ENCODE data around the gene PRR5L. TPM values are rescaled to one million over a fixed set of nuclear protein-coding genes. Genes with fewer than 3 reads are reported as not detected.

PRR5L gene
- total RNA-seq, 1 donor from 2014 or later: 1.5 TPM

DNA sequence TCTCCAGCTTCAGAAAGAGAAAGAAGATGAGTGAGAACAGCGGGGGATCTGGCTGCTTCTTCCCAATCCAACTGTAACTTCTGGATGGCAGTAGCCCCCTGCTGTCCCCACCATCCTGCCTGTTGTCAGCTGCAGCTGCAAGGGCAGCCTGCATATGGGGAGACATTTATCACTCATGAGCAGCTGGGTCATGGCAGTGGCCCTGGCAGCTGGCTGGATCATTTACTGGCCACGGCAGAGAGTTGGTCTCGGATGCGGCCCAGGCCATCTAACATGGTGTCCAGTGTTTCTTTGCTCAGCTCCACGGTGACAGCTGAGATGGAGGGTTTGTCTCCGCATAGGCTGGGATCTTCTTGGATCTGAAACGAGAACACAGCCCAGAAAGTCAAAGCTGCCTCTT is 21.7 kb upstream of the PRR5L start:
- ATAC-seq (ENCODE audit: poor library complexity) (no peak), DNase-seq (no peak)
- intact Hi-C loops (cut with DNase I): no loop called here

- no peak for DNase-seq
- ATAC-seq (ENCODE audit: poor library complexity): no peak
- intact Hi-C loops (cut with DNase I): no loop called here
Measured at GRCh38 chr11:36278531-36279282, 17.4 kb upstream of the PRR5L start.

- no peak for DNase-seq
- intact Hi-C loops (cut with DNase I): no loop called here
- ATAC-seq (ENCODE audit: poor library complexity): no peak
Measured at GRCh38 chr11:36280531-36280930, 15.6 kb upstream of the PRR5L start.

GRCh38 chr11:36281850-36282249 is 14.2 kb upstream of the PRR5L start:
- no peak for DNase-seq
- intact Hi-C loops (cut with DNase I): no loop called here
- ATAC-seq (ENCODE audit: poor library complexity): no peak

- intact Hi-C loops (cut with DNase I): no loop called here
- no peak for ATAC-seq (ENCODE audit: poor library complexity)
- DNase-seq: no peak
Measured at GRCh38 chr11:36282926-36283325, 13.2 kb upstream of the PRR5L start.

DNA sequence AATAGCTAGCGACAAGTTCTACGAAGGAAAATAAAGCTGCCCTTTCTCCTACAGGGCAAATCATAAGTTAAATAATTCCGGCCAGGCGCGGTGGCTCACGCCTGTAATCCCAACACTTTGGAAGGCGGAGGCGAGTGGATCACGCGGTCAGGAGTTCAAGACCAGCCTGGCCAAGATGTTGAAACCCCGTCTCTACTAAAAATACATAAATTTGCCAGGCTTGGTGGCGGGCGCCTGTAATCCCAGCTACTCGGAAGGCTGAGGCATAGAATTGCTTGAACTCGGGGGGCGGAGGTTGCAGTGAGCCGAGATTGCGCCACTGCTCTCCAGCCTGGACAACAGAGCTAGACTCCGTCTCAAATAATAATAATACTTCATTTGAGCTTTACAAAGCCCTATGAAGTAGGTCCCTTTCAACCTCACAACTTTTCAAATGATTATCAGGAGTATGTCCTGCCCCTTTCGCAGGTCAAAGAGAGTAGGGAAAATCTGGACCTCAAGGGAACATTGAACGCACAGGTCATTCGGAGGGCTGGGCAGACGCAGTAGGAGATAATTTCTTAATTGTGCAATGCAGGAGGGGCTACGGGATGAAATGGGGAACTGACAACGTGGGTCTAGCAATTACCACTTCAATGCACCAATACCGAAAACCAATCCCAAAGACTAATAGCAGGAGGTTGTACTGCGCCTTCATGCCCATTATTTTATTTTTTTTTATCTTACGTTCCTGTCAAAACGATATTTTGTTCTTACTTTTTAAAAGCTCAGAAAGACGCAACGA is 7.5 kb upstream of the PRR5L start:
- intact Hi-C loops (cut with DNase I): no loop called here
- ATAC-seq (ENCODE audit: poor library complexity) (peak; percentile 26), DNase-seq (no peak)

DNA sequence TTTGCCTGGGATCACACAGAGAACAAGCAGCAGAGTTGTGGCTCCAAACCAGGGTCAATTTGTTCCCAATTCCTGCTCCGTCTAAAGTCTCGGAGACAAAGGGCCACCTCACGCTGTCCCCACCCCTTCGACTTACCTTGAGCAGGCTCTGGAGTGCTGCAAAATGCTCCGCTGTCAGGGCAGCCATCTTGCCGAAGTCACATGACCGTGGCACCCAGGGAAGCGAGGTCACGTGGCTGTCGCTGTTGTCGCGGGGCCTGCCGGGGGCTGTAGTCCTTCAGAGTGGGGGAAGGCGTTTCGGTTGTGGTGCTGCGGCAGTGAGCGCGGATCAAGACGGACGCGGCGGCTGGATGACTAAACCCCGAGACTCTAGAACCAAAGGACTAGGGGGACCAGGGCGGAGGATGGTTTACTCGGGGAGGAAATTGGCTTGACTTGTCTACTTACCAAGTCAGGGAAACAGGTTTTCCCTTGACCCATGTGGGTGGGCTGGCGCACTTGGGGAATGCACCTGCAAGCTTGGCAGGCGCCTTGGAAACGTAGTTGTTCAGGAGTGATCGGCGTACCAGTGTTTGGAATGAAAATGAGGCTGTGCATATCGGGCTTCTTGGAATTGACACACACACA is 6.7 kb upstream of the PRR5L start, which contains the start of gene COMMD9:
Gene COMMD9 (minus strand): TSS at position 199 of the 627 bp plus-strand sequence. CDS start 12 bp downstream, at position 187.
- ATAC-seq (ENCODE audit: poor library complexity) (peak; percentile 100), DNase-seq (peak; percentile 97)
- intact Hi-C loops (cut with DNase I): no loop called here

DNA sequence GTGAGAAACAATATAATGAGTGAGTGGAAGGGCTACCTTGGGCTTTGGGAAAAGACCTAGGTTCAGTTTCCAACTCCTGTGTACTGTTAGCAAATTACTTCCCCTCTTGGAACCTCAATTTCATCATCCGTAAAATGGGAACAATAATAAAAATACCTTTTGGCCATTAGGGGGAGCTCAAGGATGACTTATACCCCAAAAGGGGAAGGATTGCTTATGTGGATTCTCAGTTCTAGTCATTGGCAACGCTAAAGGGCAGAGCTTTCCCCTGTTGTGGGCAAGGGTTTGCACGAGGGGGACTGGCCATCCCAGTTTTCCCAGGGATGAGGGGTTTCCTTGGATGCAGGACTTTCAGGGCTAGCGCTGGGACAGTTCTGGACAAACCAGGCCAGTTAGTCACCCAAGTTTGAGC is 3.8 kb upstream of the PRR5L start:
- ATAC-seq (ENCODE audit: poor library complexity): no peak
- no peak for DNase-seq
- intact Hi-C loops (cut with DNase I): loop anchor here (5.0 kb wide), 2 partner anchors 185 to 205 kb away; no protein-coding TSS in a partner anchor

DNA sequence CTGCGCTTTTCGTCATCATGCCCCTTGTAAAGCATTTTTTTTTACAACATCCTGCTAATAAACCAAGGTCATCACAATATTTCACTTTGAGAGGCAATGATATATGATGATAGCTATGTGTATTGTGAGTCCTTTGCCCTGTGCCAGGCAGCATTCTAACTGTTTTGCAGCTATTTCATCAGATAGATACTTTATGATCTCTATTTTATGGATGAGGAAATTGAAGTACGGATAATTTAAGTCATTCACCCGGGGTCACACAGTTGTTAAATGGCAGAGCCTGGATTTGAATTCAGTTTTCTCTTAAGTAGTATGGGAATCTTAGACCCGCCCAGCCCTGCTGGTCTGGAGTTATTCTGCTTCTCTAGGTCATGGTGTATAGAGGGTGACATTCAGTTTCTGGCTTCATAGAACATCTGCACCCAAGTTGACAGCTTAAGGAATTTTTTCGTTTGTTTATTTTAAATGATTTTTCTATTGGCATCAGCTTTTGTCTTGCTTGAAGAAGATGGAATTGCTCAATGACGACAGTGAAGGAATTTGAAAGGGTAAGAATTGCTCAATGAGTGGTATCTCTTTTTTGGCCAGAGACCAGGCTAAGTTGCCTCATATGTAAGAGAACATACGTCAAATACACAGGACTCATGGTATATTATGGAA is 926 bp downstream of the PRR5L start:
- intact Hi-C loops (cut with DNase I): no loop called here
- DNase-seq: no peak
- no peak for ATAC-seq (ENCODE audit: poor library complexity)

- peak; percentile 84 for DNase-seq
- intact Hi-C loops (cut with DNase I): no loop called here
Measured at GRCh38 chr11:36300650-36301049, 4.6 kb downstream of the PRR5L start.

DNA sequence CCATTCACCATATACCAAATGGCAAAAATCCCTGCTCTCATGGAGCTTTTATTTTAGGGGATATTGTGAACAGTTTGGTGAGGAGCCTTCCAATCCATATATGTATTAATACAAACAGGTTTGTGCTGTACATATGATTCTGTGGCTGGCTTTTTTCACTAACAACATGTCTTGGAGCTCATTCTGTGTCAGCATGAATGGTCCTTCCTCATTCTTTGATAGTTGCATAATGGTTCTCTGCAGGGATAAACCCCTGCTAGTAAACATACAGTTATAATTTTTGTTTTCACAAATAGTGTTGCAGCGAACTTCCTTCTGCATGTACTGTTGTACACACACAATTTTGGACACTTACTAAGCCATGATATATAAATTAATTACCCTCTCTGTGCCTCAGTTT is 8.3 kb downstream of the PRR5L start:
- DNase-seq: no peak
- intact Hi-C loops (cut with DNase I): no loop called here
- no peak for ATAC-seq (ENCODE audit: poor library complexity)

More at GRCh38 chr11:36300650-36301049, 4.6 kb downstream of the PRR5L start:
- peak; percentile 97 for ATAC-seq (ENCODE audit: poor library complexity)

DNA sequence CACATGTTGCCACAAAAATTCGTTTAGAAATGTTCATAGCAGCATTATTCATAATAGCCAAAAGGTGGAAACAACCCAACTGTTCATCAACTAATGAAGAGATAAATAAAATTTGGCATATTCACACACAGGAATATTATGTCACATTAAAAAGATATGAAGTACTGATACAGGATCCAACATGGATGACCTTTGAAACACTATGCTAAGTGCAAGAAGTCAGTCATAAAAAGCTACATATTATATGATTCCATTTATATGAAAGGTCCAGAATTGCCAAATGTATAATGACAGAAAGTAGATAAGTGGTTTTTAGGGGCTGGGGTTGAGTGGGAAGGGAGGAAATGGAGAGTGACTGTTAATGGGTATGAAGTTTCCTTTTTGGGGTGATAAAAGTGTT is 9.0 kb downstream of the PRR5L start:
- ATAC-seq (ENCODE audit: poor library complexity) (no peak), DNase-seq (no peak)
- intact Hi-C loops (cut with DNase I): no loop called here

DNA sequence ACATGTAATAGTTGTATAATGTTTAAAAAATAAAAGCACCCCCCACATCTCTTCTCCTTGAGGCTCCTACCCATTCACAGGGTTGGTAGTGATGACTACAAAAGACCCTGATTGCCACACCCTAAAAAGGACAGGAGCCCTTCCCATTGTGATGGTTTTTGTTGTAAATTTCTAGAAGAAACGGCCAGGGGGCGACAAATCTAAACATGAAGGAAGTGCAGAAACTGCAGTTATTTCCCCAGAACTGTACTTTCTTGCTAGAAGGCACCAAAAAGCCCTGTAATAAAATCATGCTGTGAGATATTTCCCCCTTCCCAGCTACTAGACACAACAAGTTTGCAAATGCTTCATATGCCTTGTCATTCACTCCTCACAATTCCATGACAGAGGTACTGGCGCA is 10.8 kb downstream of the PRR5L start:
- ATAC-seq (ENCODE audit: poor library complexity) (no peak), DNase-seq (no peak)
- intact Hi-C loops (cut with DNase I): no loop called here

DNA sequence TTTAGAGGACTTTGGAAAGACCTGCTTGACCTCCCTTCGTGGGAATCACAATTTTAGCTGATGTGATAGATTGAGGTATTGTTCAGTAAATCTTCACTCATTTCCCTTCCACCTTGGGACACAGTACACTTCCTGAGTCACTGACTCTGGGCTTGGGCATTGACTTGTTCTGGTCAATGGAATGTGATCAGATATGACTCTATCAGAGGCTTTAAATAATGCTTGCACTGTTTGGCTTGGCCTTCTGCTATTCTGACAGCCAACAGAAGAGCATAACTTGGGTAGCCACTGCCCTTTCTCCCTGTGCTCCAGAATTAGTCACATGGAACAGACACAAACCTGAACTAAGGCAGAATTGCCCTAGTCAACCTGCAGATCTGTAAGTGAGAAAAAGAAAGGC is 12.5 kb downstream of the PRR5L start:
- no peak for ATAC-seq (ENCODE audit: poor library complexity)

DNA sequence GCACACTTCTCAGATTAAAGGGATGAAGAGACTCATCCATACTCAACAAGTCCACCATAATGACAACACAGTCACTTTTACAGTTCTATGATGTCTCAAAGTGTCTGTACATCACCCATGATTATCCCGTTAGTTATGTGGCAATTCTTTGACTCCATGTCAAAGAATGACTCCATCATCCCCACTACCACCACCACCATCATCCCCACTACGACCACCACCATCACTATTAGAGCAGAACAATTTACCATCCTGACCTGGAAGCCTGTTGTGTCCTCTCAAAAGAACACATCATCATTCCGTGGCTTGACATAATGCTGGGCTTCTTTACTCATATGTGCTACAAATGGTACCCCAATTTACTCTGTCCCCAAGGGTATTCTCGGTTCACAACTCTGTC is 13.7 kb downstream of the PRR5L start:
- DNase-seq (no peak), ATAC-seq (ENCODE audit: poor library complexity) (no peak)
- intact Hi-C loops (cut with DNase I): no loop called here

More for the DNA sequence above, 12.5 kb downstream of the PRR5L start:
- intact Hi-C loops (cut with DNase I): no loop called here
- no peak for DNase-seq

DNA sequence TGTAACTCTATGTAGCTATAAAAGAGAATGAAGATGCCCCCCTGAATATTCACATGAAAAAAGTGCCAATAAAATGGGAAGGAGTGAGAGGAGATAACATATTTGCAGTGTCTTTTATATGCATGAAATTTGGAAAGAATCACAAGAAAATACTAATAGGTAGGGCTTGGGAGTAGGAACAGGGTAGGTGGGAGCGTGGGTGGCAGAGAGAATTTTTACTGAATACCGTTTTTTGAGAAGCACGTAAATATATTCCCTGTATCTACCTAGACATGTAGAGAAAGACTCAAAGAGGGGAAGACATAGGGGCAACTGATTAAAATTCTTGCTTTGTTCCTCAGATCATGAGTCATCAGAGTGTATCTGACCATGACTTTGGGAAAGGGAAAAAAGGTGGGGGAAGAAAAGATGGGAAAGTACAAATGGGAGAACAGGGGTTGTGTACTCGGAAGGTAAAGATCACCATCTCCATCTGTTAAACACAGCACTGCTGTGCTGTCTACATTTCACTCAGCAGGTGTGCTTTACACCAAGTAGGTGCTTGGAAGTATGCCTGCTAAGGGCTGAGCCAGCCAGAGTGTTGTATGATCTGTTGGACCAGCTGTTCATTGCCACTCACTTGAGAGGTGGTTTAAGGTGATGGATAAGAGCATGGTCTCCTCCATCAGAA is 16.0 kb downstream of the PRR5L start:
- DNase-seq: no peak
- intact Hi-C loops (cut with DNase I): no loop called here
- no peak for ATAC-seq (ENCODE audit: poor library complexity)

- DNase-seq (no peak), ATAC-seq (ENCODE audit: poor library complexity) (no peak)
- intact Hi-C loops (cut with DNase I): no loop called here
Measured at GRCh38 chr11:36312611-36313472, 16.8 kb downstream of the PRR5L start.

Data from Right ventricle myocardium superior (tissue), 1 donor.